Measurements from ENCODE around the gene NSD2. TPM values are rescaled to one million over a fixed set of nuclear protein-coding genes. Genes with fewer than 3 reads are reported as not detected.
A peak's percentile ranks its signal among the peaks of the same experiment; 100 is the strongest.

NSD2 gene
- total RNA-seq, 4 donors from 2014 or later, result 56.0 to 255 (median 98.9) TPM

DNA sequence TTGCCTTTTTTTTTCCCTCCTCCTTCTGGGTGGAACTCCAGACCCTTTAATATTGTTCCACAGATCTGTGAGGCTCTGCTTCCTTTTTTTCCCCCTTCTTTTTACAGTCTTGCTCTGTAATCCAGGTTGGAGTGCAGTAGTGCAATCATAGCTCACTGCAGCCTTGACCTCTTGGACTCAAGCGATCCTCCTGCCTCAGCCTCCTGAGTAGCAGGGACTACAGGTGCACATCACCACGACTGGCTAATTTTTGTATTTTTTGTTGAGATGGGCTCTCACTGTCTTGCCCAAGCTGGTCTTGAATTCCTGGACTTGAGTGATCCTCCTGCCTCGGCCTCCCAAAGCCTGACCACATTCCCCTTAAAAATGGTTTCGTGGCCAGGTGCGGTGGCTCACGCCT is 26.8 kb downstream of the NSD2 start:
- Histone ChIP-seq H3K4me3 (no peak overlapping the region), H3K27me3 (no peaks in the 10 kb centered on the region), H3K4me1 (no peaks in the 10 kb centered on the region), H3K27ac (no peak overlapping the region), H3K9me3 (no peaks in the 10 kb centered on the region), H3K36me3 (peaks cover 0 to 24% (median 0%) of the 10 kb centered on the region in 3 donors)
- TF ChIP-seq POLR2A (IDR thresholded peaks at IDR 0.05), result no peak
- TF ChIP-seq, protein P1, sequence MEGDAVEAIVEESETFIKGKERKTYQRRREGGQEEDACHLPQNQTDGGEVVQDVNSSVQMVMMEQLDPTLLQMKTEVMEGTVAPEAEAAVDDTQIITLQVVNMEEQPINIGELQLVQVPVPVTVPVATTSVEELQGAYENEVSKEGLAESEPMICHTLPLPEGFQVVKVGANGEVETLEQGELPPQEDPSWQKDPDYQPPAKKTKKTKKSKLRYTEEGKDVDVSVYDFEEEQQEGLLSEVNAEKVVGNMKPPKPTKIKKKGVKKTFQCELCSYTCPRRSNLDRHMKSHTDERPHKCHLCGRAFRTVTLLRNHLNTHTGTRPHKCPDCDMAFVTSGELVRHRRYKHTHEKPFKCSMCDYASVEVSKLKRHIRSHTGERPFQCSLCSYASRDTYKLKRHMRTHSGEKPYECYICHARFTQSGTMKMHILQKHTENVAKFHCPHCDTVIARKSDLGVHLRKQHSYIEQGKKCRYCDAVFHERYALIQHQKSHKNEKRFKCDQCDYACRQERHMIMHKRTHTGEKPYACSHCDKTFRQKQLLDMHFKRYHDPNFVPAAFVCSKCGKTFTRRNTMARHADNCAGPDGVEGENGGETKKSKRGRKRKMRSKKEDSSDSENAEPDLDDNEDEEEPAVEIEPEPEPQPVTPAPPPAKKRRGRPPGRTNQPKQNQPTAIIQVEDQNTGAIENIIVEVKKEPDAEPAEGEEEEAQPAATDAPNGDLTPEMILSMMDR (IDR thresholded peaks at IDR 0.05), result no peak
- no peak for DNase-seq

DNA sequence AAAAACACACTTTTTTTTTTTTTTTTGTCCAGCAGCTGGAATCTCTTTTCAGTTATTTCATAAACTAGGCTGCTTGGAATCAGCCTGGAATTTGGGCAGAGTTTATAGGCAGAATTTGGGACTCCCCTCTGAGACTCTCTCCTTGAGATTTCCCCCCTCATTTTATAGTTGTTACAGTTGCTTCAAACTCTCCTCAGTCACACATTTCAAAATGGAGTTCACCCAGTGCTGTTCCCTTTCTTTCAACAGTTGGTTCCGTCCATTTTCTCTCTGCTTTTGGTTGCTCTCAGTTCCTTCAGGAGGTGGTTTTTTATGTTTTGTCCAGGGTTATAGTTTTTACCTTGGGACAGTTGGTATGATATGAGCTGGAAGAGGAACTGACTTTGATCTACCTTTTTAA is 27.5 kb downstream of the NSD2 start:
- Histone ChIP-seq H3K27me3 (no peaks in the 10 kb centered on the region), H3K4me1 (no peaks in the 10 kb centered on the region), H3K36me3 (peaks cover 0 to 29% (median 0%) of the 10 kb centered on the region in 3 donors), H3K4me3 (no peak overlapping the region), H3K27ac (no peak overlapping the region), H3K9me3 (no peaks in the 10 kb centered on the region)
- DNase-seq, result no peak
- TF ChIP-seq, protein P1 (IDR thresholded peaks at IDR 0.05), result no peak
- TF ChIP-seq POLR2A (IDR thresholded peaks at IDR 0.05), result no peak

DNA sequence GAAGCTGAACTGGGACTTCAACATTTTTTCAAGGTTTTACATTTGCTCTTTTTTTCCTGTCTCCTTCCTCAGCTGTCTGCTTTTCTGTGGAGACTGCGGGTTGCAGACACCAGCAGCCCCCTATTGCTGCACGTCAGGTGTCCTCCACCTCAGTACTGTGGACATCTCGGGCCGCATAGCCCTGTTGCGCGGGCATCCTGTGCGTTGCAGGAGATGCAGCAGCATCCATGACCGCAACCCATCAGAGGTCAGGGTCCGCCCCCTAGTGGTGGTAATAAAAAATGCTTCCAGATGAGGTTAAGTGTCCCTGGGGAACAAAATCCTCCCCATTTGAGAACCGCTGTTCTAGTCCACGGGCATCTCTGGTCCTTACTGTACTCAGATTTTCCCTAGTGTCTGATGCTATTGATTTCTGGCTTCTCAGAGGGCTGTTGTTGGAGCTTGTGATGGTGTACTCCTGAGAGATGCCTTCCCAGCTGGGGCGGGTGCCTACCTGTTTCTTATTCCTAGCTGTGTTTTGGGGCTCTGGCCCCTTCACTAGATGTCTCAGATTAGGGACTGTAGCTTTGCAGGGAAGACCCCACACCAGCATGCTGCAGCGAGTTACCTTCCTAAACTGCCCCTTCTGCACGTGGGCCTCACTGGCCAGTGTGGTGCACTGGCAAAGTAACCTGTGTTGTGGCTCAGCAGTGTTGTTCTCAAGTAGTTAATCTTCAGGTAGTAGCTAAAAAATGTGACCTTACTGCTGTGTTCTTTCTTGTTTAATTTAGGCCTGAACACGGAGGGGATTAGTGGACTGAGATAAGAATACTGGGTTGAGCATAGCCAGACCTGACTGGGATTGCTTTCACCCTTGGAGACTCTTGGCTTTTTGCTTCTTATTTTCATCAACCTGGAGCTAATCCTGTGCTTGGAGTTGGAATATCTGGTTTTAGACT is 28.2 kb downstream of the NSD2 start:
- Histone ChIP-seq H3K27me3 (no peaks in the 10 kb centered on the region), H3K36me3 (peaks cover 0 to 37% (median 0%) of the 10 kb centered on the region in 3 donors), H3K9me3 (no peaks in the 10 kb centered on the region), H3K4me3 (no peak overlapping the region), H3K4me1 (no peaks in the 10 kb centered on the region), H3K27ac (no peak overlapping the region)
- no peak for TF ChIP-seq POLR2A (IDR thresholded peaks at IDR 0.05)
- TF ChIP-seq, protein P1 (IDR thresholded peaks at IDR 0.05), result peak; percentile 83 to 92 (median 89)
- DNase-seq, result peak; percentile 63 to 89 (median 74)

DNA sequence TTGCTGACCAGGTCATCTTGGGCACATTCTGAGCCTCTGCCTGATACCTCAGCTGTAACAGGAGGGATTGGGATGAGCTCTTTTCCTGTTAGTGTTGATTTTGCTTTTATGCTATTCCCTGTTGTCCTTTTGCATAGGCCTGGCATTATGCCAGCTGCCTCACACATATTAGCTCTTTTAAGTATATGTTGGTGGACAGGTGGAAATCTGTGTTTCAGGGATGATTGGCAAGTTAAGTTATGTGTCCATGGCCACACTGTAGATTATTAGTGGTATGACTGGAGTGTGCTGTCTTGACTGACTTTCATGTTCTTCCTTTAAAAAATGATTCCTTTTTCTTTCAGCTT is 28.9 kb downstream of the NSD2 start:
- no peak for DNase-seq
- Histone ChIP-seq H3K27me3 (no peaks in the 10 kb centered on the region), H3K4me3 (no peak overlapping the region), H3K4me1 (no peaks in the 10 kb centered on the region), H3K27ac (no peak overlapping the region), H3K36me3 (peaks cover 0 to 42% (median 0%) of the 10 kb centered on the region in 3 donors), H3K9me3 (no peaks in the 10 kb centered on the region)
- TF ChIP-seq, protein P1 (IDR thresholded peaks at IDR 0.05), result no peak
- TF ChIP-seq POLR2A (IDR thresholded peaks at IDR 0.05), result no peak

DNA sequence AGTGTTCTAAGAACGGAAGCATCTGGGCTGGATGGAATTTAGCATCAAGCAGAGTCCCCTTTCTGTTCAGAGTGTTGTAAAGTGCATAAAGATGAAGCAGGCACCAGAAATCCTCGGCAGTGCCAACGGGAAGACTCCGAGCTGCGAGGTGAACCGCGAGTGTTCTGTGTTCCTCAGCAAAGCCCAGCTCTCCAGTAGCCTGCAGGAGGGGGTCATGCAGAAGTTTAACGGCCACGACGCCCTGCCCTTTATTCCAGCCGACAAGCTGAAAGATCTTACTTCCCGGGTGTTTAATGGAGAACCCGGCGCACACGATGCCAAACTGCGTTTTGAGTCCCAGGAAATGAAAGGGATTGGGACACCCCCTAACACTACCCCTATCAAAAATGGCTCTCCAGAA is 29.4 kb downstream of the NSD2 start:
- Histone ChIP-seq H3K9me3 (no peaks in the 10 kb centered on the region), H3K4me1 (no peaks in the 10 kb centered on the region), H3K4me3 (no peak overlapping the region), H3K27ac (no peak overlapping the region), H3K36me3 (peaks cover 0 to 47% (median 0%) of the 10 kb centered on the region in 3 donors), H3K27me3 (no peaks in the 10 kb centered on the region)
- no peak for TF ChIP-seq POLR2A (IDR thresholded peaks at IDR 0.05)
- TF ChIP-seq, protein P1 (IDR thresholded peaks at IDR 0.05), result no peak
- no peak for DNase-seq

Data from Peyer's patch (tissue), 4 donors.